Vagina (tissue), 2 donors: ENCODE results near the gene SNX24.

Experiments
- POLR2A ChIP-seq, 2 donors: fragments of 450-650 bp; IDR thresholded peaks; one replicate each; pipeline ENCODE4 v1.6.1; 2017; ENCODE audit warnings: antibody characterized with exemption in 2 of 2, mild to moderate bottlenecking in 2 of 2, moderate library complexity in 2 of 2
- TF ChIP-seq, protein P1 (sequence below), 3 experiments: fragments of 450-650 bp in 2 of 3; fragments of 200-600 bp in 1 of 3; sonication (generic) in 1 of 3; IDR thresholded peaks; one replicate each; pipeline ENCODE4 v1.5.1; 2017 to 2019; ENCODE audit warnings: antibody characterized with exemption in 3 of 3, mild to moderate bottlenecking in 2 of 3, moderate library complexity in 2 of 3

DNA sequence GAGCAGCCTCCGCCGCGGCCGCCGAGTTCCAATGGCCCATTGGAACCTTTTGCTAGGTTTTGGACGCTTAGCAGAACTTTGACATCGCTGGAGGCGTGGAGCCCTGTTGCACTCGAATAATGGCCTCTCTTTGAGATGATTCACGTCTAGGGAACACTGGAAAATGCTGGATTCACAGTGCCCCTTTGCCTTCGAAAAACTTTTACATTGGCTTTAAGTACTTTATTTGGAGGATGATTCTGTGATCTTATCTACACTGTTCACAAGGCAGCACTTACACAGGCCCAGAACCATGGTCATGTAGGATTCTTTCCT, 191.6 kb downstream of the SNX24 start:
- TF ChIP-seq, protein P1, sequence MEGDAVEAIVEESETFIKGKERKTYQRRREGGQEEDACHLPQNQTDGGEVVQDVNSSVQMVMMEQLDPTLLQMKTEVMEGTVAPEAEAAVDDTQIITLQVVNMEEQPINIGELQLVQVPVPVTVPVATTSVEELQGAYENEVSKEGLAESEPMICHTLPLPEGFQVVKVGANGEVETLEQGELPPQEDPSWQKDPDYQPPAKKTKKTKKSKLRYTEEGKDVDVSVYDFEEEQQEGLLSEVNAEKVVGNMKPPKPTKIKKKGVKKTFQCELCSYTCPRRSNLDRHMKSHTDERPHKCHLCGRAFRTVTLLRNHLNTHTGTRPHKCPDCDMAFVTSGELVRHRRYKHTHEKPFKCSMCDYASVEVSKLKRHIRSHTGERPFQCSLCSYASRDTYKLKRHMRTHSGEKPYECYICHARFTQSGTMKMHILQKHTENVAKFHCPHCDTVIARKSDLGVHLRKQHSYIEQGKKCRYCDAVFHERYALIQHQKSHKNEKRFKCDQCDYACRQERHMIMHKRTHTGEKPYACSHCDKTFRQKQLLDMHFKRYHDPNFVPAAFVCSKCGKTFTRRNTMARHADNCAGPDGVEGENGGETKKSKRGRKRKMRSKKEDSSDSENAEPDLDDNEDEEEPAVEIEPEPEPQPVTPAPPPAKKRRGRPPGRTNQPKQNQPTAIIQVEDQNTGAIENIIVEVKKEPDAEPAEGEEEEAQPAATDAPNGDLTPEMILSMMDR (IDR thresholded peaks at IDR 0.05): no peak
- TF ChIP-seq POLR2A (IDR thresholded peaks at IDR 0.05): no peak
